Kidney (tissue), 14 donors: ENCODE measurements around the gene CRIM1. TPM values are rescaled to one million over a fixed set of nuclear protein-coding genes. Genes with fewer than 3 reads are reported as not detected.

Experiments
- DNase-seq, 5 donors: peaks; one replicate each; pipeline ENCODE4 v3.0.0-alpha.2; 2013 to 2020
- FAIRE-seq: peaks from 2 replicates; lab custom pipeline; 2012; peaks lifted over from hg19 to GRCh38; lab: Jason Lieb, UNC
- H3K27ac ChIP-seq, 2 donors: one replicate each; pipeline ENCODE4 v1.7.0; 2013; ENCODE audit warnings: low read depth in 2 of 2, low read length in 2 of 2, inconsistent platforms in 1 of 2
- H3K27me3 ChIP-seq: one replicate; pipeline ENCODE4 v1.7.1; 2013; ENCODE audit warnings: low read length, inconsistent platforms; ENCODE audit not compliant: control insufficient read depth, insufficient read depth
- H3K36me3 ChIP-seq, 3 donors: one replicate each; pipeline versions ENCODE4 v1.7.0 to v1.7.1; 2013; ENCODE audit warnings: low read length in 3 of 3, control low read depth in 1 of 3, inconsistent platforms in 1 of 3; ENCODE audit not compliant: insufficient read depth in 3 of 3, control insufficient read depth in 2 of 3
- H3K4me1 ChIP-seq, 3 donors: one replicate each; pipeline versions ENCODE4 v1.7.0 to v1.7.1; 2013; ENCODE audit warnings: low read length in 3 of 3, inconsistent platforms in 1 of 3, low read depth in 1 of 3; ENCODE audit not compliant: control insufficient read depth in 2 of 3, insufficient read depth in 2 of 3
- H3K4me3 ChIP-seq, 3 donors: one replicate each; pipeline versions ENCODE4 v1.7.0 to v1.8.1; 2013; ENCODE audit warnings: low read length in 3 of 3, control low read depth in 1 of 3, inconsistent platforms in 1 of 3
- H3K9ac ChIP-seq, 3 donors: one replicate each; pipeline versions ENCODE4 v1.7.0 to v1.7.1; 2013; ENCODE audit warnings: low read length in 3 of 3, control low read depth in 1 of 3, inconsistent platforms in 1 of 3
- H3K9me3 ChIP-seq, 3 donors: one replicate each; pipeline versions ENCODE4 v1.7.0 to v1.7.1; 2013; ENCODE audit warnings: low read length in 3 of 3, control low read depth in 1 of 3, inconsistent platforms in 1 of 3; ENCODE audit not compliant: control insufficient read depth in 2 of 3, insufficient read depth in 1 of 3
- intact Hi-C: fragments of 100-400 bp; cut with DNase I; formaldehyde crosslinking; loops from one replicate; pipeline ENCODE4 v1.11.1; 2022
- polyA plus RNA-seq: library from polyadenylated mRNA; stranded (reverse); fragments of 350-450 nt; fragmentation: Illumina TruSeq; extraction: RNeasy Lipid Tissue Mini Kit (QIAGEN cat#74804); gene quantifications from one replicate; pipeline ENCODE4 v1.2.3, GENCODE V29; 2014; ENCODE audit warnings: low read depth, low replicate concordance; ENCODE audit not compliant: insufficient read depth
- total RNA-seq: library from RNA; stranded (reverse); fragmentation: NEBNext Ultra II Directional; extraction: Animal tissue kit (Norgen Biotek cat#: 25700); gene quantifications from one replicate; pipeline ENCODE4 v1.2.1, GENCODE V29; 2021
- TF ChIP-seq, protein P1 (sequence below): IDR thresholded peaks from 3 replicates; pipeline ENCODE4 v1.5.1; 2012; ENCODE audit warnings: mild to moderate bottlenecking, moderate library complexity, borderline replicate concordance; ENCODE audit not compliant: insufficient read depth; ENCODE audit errors: extremely low read depth
- donor health status: control.
- donor health status: control.
- donor health status: control.
- donor health status: control.
- donor health status: control.
- donor health status: DM: yes; HTN: yes; CAD: no.
- donor health status: Normal renal cell carcinoma (clear cell type).

The CRIM1 gene
- total and polyA plus RNA-seq, 2 donors from 2014 or later, result 47.2 to 154 TPM

DNA sequence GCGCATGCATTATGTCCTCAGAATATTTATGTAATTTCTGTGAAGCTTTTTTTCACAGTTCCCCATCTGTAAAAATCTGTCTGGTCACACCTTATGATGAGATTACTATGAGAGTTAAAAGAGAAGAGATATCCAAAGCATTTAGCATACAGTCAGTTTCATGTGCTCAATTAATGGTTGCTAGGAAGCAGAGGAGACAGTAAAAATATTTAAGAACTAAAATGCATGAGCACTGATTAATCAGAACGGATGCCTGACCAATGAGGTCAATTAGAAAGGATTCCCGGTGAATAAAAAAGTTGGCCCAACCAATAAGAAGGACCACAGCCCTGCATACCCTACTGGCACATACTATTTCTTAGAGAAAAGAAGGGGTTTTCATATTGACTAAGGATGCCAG lies 12.0 kb upstream of the CRIM1 start:
- Histone ChIP-seq H3K27me3 (no peaks in the 10 kb centered on the region), H3K9ac (no peak overlapping the region), H3K9me3 (no peaks in the 10 kb centered on the region), H3K27ac (no peak overlapping the region), H3K36me3 (no peaks in the 10 kb centered on the region), H3K4me3 (no peak overlapping the region), H3K4me1 (peaks cover 0 to 3% (median 0%) of the 10 kb centered on the region in 3 donors)
- FAIRE-seq (no peak), DNase-seq (no peak)
- intact Hi-C loops, result no loop called here
- TF ChIP-seq, protein P1, sequence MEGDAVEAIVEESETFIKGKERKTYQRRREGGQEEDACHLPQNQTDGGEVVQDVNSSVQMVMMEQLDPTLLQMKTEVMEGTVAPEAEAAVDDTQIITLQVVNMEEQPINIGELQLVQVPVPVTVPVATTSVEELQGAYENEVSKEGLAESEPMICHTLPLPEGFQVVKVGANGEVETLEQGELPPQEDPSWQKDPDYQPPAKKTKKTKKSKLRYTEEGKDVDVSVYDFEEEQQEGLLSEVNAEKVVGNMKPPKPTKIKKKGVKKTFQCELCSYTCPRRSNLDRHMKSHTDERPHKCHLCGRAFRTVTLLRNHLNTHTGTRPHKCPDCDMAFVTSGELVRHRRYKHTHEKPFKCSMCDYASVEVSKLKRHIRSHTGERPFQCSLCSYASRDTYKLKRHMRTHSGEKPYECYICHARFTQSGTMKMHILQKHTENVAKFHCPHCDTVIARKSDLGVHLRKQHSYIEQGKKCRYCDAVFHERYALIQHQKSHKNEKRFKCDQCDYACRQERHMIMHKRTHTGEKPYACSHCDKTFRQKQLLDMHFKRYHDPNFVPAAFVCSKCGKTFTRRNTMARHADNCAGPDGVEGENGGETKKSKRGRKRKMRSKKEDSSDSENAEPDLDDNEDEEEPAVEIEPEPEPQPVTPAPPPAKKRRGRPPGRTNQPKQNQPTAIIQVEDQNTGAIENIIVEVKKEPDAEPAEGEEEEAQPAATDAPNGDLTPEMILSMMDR, result no peak

DNA sequence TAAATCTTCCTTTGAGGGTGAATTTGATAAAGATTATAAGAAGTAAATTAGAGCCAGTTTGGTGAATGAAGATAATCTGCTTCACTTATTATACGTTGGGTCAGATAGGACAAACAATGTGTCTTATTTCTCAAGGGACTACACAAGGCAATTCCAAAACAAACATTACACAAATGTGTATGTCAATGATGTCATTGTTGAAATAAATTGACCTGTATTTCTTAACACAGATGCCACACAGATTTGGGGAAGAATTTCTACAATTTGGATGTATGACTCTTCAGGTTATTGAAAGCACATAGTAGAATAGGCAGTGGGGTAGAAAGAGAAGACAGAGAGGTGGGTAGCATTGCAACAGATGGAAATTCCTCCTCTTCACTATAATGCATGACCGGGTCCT lies 6.9 kb upstream of the CRIM1 start:
- FAIRE-seq, result no peak
- intact Hi-C loops, result no loop called here

DNA sequence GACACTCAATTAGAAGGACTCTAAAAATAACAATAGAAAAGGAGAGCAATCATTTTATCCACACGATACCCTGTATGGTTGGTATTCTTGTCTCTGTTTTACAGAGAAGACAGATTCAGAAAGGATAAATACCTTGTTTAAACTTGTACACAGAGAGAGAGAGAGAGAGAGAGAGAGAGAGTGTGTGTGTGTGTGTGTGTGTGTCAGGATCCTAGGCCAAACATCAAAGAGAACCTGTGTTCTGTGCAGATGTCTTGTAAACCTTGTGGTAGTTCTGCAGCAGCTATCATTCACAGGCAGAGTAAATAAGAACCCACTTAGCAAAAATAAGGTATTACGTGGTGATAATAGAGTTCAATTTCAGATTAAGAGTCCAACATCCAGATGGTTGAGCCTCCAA lies 4.3 kb upstream of the CRIM1 start:
- FAIRE-seq, result no peak
- TF ChIP-seq, protein P1, result no peak
- intact Hi-C loops, result loop anchor here (10.0 kb wide), 1 partner anchor 144 kb away; no protein-coding TSS in a partner anchor

More for the DNA sequence above, 6.9 kb upstream of the CRIM1 start:
- Histone ChIP-seq H3K9me3 (no peaks in the 10 kb centered on the region), H3K9ac (no peak overlapping the region), H3K27ac (no peak overlapping the region), H3K27me3 (no peaks in the 10 kb centered on the region), H3K36me3 (no peaks in the 10 kb centered on the region), H3K4me3 (no peak overlapping the region), H3K4me1 (peaks cover 0 to 3% (median 3%) of the 10 kb centered on the region in 3 donors)
- TF ChIP-seq, protein P1, result no peak
- no peak for DNase-seq

More for the DNA sequence above, 4.3 kb upstream of the CRIM1 start:
- Histone ChIP-seq H3K36me3 (no peaks in the 10 kb centered on the region), H3K9ac (no peak overlapping the region), H3K4me1 (peaks cover 3 to 9% (median 8%) of the 10 kb centered on the region in 3 donors), H3K4me3 (no peak overlapping the region), H3K27ac (no peak overlapping the region), H3K27me3 (no peaks in the 10 kb centered on the region), H3K9me3 (no peaks in the 10 kb centered on the region)
- no peak for DNase-seq
